GM19239 (cell line): ENCODE results near the gene ADAMTS2.

ENCODE experiments used
- DNase-seq: peaks from one replicate; pipeline ENCODE4 v3.0.0; 2011; ENCODE audit warnings: low spot score; ENCODE audit not compliant: insufficient read length
- FAIRE-seq: peaks from 2 replicates; lab custom pipeline; 2011; peaks lifted over from hg19 to GRCh38; lab: Jason Lieb, UNC

The ADAMTS2 gene

GRCh38 chr5:179271428-179271734, 73.9 kb downstream of the ADAMTS2 start:
- no peak for FAIRE-seq
- no peak for DNase-seq

DNA sequence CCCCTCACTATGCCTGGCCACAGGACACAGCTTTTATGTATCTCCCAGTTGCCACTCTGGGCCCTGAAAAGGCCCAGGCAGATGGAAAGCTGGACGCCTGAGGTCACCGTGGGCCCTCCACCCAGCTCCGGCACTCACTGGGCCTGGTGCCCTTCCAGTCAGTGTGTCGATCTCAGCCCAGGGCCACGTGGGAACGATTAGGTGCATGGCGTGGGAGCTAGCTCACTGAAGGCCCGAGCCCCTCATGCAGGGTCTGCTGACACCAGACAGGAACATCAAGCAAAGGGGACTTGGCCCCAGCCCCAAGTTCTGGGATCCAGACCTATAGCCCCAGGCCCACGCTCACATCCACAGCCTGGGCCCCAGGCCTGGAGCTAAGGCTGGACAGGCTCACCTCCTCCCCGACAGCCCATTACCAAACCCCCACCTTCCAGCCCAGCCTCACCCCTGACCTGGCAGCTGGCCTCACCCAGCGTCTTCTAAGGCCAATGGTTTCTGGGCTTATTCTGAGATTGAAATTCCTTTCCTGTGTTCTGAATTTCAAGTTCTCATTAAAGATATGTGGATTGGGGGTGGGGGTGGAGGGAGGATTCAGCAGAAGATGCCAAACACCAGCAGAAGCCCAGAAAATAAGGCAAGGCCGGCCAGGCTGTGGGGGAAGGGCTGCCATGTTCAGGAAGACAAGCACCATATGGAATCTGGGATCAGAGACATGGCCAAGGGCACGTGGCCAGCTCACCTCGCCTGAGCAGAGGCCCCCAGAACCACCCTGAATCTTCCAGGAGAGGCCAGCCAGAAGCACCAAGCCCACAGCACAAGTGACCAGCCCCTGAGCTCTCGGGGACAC, 74.5 kb downstream of the ADAMTS2 start:
- no peak for FAIRE-seq
- no peak for DNase-seq

- DNase-seq (no peak), FAIRE-seq (no peak)
These were observed 75.3 kb downstream of the ADAMTS2 start for GRCh38 chr5:179269781-179270543.

DNA sequence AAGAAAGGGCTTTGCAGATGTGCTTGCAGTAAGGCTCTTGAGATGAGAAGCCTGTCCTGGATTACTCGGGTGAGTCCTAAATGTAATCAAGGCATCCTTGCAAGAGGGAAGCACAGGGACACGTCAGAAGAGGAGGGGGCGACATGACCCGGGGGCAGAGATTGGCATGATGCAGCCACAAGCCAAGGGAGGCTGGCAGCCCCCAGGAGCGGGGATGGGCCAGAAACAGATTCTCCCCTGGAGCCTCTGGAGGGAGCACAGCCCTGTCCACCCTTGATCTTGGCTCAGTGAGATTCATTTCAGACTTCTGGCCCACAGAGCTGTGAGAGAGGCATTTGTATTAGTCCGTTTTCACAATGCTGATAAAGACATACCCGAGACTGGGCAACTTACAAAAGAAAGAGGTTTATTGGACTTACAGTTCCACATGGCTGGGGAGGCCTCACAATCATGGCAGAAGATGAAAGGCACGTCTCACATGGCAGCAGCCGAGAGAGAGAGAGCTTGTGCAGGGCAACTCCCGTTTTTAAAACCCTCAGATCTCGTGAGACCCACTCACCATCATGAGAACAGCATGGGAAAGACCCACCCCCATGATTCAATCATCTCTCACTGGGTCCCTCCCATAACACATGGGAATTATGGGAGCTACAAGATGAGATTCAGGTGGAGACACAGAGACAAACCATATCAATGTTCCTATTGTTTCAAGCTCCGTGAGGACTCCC, 76.1 kb downstream of the ADAMTS2 start:
- FAIRE-seq (no peak), DNase-seq (no peak)

DNA sequence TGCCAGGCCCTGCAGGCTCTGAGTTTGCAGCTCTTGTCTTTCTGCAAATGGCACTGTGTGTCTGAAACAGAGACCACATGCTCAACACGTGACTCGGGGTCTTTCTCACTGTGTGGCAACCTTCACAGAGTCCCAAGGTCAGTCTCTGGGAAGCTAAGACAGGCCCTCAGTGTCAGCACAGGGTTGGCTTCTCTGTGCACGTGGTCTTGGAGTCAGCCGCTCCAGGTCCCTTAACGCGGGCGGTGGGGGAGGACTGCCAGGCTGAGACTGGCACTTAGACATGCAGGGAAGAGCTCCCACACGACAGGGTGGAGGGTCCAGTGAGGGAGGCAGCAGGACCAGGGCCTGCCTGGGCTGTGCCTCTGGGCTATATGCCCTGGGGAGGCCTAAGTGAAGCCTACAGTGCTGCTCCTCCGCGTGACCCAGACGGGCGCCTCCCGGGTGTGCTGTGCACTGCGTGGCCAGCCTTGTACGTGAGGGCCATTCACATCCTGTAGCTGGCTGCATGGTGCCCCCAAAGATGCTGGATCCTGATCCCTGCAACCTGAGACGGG, 76.8 kb downstream of the ADAMTS2 start:
- DNase-seq (no peak), FAIRE-seq (no peak)

- no peak for FAIRE-seq
- DNase-seq: no peak
These were observed 77.6 kb downstream of the ADAMTS2 start for GRCh38 chr5:179267671-179268083.

DNA sequence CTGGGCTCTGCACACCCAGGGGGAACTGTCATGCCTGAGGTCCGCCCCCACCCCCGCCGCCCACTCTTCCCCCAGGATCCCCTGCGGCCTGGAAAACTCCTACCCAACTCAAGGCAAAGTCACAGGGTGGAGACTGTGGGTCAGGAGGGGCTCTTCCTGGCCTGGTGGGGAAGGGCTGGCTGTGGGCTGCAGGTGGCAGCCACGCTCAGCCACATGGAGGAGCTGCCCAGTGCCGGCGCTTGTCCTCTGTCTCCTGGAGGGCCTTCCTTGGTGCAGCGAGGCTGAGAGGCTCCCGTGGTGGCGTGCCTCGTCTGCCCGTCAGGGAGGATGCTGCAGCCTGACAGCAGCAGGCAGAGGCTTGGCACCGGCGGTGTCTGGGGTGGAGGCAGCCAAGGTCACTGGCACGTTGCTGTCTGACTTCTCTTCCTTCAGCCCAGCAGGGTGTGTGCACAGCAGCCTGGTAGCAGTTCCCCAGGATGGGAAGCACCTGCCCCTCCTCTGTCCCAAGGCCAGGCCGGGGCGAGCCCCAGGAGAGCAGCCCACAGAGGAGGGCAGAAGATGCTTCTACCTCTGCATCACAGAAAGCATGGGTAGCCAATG, 78.1 kb downstream of the ADAMTS2 start:
- DNase-seq (no peak), FAIRE-seq (no peak)

DNA sequence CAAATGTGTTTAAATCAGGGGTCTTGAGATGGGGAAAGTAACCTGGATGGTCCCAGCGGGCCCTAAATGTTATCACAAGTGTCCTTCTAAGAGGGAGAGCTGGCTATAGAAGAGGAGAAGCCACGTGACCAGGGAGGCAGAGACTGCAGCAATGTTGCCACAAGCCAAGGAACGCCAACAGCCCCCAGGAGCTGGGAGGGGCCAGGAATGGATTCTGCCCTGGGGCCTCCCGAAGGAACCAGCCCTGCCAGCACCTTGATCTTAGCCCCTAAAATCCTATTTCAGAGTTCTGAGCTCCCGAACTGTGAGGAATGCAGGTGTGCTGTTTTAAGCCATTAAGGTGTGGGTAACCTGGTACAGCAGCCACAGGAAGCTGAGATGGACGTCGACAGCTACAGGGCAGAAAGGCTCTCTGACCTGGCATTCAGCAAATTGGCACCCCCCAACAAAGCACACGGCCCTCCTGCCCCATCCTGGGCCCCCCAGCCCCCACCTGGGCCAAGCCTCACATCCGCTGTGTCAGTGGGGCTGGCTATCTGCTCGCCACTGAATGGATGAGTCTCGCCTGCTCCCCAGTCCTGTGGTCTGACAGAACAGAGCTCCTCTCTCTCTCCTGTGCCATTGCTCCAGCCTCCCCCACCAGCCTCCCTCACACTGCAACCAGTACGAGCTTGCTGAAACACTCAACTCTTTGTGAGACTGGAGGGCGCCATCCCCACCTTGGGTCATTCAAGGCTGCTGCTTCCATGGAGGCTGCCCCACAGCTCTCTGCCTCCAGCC, 78.8 kb downstream of the ADAMTS2 start:
- DNase-seq: no peak
- FAIRE-seq: no peak

DNA sequence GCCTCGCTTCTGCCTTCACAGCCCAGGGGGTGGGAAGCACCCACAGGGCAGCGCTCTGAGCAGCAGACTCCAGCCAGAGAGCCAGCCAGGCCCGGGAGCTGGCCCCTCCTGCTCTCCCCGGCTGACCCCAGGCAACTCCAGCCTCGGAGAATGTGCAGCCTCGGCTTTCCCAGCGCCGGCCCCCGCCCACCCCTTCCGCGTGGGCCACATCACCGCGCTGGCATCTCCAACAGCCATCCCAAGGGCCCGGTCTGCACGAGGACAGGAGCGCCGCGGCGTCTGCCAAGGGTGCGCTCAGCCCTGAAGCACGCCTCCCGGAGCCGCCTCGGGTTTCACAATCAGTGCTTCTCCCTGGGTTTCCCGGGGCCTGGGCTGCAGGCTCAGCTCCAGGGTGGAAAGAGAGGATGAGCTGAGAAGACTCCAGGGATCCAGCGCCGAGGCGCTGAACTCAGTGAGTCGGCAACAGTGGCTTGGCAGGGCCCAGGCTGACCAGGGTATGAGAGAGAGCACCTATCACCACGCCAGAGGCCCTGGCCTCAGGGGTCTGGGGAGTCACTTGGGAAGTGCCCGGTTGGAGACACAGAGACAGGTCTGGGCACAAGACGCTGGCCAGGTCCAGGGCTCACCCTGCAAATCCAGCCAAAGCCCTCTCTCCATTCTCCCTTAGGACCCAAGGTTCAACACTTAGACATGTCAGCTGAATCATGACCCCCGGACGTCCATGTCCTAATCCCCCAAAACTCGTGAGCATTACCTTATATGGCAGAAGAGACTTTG, 79.6 kb downstream of the ADAMTS2 start:
- no peak for FAIRE-seq
- DNase-seq: no peak

GRCh38 chr5:179264783-179265513, 80.3 kb downstream of the ADAMTS2 start:
- no peak for FAIRE-seq
- DNase-seq: no peak

GRCh38 chr5:179264053-179264782, 81.0 kb downstream of the ADAMTS2 start:
- FAIRE-seq (no peak), DNase-seq (no peak)

DNA sequence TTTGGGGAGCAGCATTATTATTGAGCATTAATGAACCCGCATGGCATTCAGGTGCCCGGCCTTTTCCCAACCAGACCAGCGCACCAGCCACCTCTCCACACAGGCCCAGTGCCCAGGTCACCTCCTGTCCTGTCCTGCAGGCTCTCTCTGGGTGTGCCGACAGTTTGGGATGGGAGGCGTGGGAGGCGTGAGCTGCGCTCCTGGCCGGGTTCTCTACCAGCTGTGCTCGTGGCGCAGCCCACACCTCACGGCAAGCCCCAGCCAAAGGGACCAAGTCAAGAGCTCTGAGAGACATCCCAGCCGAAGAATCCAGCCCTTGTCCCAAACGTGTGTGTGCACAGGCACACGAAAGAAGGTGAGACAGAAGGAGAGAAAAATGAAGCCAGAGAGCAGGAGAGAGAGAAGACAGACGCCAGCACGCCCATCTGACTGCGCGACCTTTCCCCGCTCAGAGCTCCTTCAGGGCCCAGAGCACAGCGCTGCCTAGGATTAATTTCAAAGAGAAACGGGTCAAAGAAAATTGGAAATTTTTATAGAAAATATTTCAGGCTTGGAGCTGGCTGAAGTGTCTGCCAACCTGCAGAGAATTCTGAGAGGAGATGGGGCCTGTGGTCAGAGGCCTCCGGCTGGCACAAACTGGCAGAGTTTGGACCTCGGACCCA, 81.7 kb downstream of the ADAMTS2 start:
- DNase-seq (no peak), FAIRE-seq (no peak)

GRCh38 chr5:179262126-179262920, 82.9 kb downstream of the ADAMTS2 start:
- no peak for FAIRE-seq

GRCh38 chr5:179261301-179262125, 83.7 kb downstream of the ADAMTS2 start:
- DNase-seq (no peak), FAIRE-seq (no peak)

More at GRCh38 chr5:179262126-179262920, 82.9 kb downstream of the ADAMTS2 start:
- DNase-seq: no peak

DNA sequence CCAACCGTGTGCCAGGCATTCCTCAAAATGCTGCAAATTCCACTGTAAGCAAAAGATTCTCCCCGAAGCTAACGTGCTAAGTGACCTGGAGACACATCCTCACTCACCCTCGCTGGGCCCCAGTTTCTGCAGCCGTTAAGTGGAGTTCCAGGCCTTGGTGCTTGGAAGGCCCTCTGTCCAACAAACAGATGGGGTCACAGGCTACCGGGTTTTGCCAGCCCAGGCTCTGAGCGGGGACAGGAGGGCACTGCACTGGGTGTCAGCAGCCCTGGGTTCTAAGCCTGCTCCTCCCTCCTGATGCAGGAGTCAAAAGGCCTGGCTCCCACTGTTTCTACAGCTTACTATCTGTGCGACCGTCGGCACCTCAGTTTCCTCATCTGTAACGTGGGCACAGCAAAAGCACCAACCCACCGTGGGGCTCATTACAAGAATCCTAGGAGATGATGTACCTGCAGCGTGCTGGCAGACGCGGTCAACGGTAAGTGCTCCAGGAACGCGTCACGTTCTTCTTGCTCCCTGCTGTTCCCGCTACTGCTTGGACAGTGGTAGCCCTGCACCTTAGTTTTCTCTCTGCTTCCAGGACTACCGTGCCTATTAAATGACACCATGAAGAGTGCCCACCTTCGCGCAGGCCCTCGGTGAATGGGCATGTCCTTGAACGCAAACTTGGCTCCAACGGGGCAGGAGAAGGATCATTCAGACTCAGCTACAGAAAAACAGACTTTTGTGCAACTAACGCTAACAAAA, 84.8 kb downstream of the ADAMTS2 start:
- FAIRE-seq (no peak), DNase-seq (no peak)
